Stimulated activated naive B cell treated with anti-CD40 and anti-IgM and Interleukin-4, amounts not matched to agents 10 μg/mL and 1 μg/mL and 100 μg/mL, for 72 hours (primary cell): ENCODE results near the gene NDC1.

Experiments used
- ATAC-seq, 2 donors: fragments of 150-1000 bp; cut with Tn5 transposase; replicated peaks; 2 replicates each; pipeline ENCODE4 v1.10.0; 2021; ENCODE audit warnings: moderate library complexity in 1 of 2
- DNase-seq: peaks from one replicate; pipeline ENCODE4 v3.0.0; 2021
- H3K27ac Mint-ChIP-seq: one replicate; pipeline ENCODE4 v1.8.0; 2022; ENCODE audit warnings: mild to moderate bottlenecking, mixed read lengths
- H3K27me3 Mint-ChIP-seq, 2 donors: one replicate each; pipeline ENCODE4 v1.8.0; 2022; ENCODE audit warnings: mixed read lengths in 2 of 2
- H3K36me3 Mint-ChIP-seq, 2 donors: one replicate each; pipeline ENCODE4 v1.8.0; 2022; ENCODE audit warnings: mixed read lengths in 2 of 2, mild to moderate bottlenecking in 1 of 2
- H3K4me1 Mint-ChIP-seq, 2 donors: one replicate each; pipeline ENCODE4 v1.8.0; 2022; ENCODE audit warnings: mixed read lengths in 2 of 2, mild to moderate bottlenecking in 1 of 2
- H3K4me3 Mint-ChIP-seq, 2 donors: one replicate each; pipeline ENCODE4 v1.8.0; 2022; ENCODE audit warnings: mild to moderate bottlenecking in 2 of 2, mixed read lengths in 2 of 2, moderate library complexity in 1 of 2
- H3K9me3 Mint-ChIP-seq, 2 donors: one replicate each; pipeline ENCODE4 v1.8.0; 2022; ENCODE audit warnings: mixed read lengths in 2 of 2, mild to moderate bottlenecking in 1 of 2

The NDC1 gene

GRCh38 chr1:53738205-53739108 is 99.6 kb downstream of the NDC1 start:
- peaks cover 46 to 73% of the 10 kb centered on the region in 2 donors for H3K27me3 Mint-ChIP-seq
- H3K9me3 Mint-ChIP-seq, result peaks cover 13 to 14% of the 10 kb centered on the region in 2 donors

GRCh38 chr1:53737648-53738204 is 100.4 kb downstream of the NDC1 start:
- Mint-ChIP-seq H3K4me3 (peak overlapping the region; percentile 37 to 76), H3K4me1 (peaks cover 0 to 1% of the 10 kb centered on the region in 2 donors), H3K9me3 (peaks cover 5 to 6% of the 10 kb centered on the region in 2 donors), H3K36me3 (peaks cover 0 to 6% of the 10 kb centered on the region in 2 donors), H3K27me3 (peaks cover 39 to 72% of the 10 kb centered on the region in 2 donors), H3K27ac (no peak overlapping the region)
- no peak for ATAC-seq
- DNase-seq, result no peak

More at GRCh38 chr1:53738205-53739108, 99.6 kb downstream of the NDC1 start:
- ATAC-seq, result peak; percentile 21 to 26
- H3K36me3 Mint-ChIP-seq, result peaks cover 4 to 13% of the 10 kb centered on the region in 2 donors
- H3K4me3 Mint-ChIP-seq, result peak overlapping the region; percentile 67 to 76
- H3K4me1 Mint-ChIP-seq, result peaks cover 0 to 1% of the 10 kb centered on the region in 2 donors
- no peak for DNase-seq
- H3K27ac Mint-ChIP-seq, result no peak overlapping the region

- peaks cover 32 to 70% of the 10 kb centered on the region in 2 donors for H3K27me3 Mint-ChIP-seq
- H3K27ac Mint-ChIP-seq, result no peak overlapping the region
- ATAC-seq, result no peak
- H3K36me3 Mint-ChIP-seq, result no peaks in the 10 kb centered on the region
- H3K4me1 Mint-ChIP-seq, result peaks cover 0 to 1% of the 10 kb centered on the region in 2 donors
- H3K4me3 Mint-ChIP-seq, result no peak overlapping the region
- DNase-seq, result no peak
- no peaks in the 10 kb centered on the region for H3K9me3 Mint-ChIP-seq
Measured at GRCh38 chr1:53736290-53736689, 101.8 kb downstream of the NDC1 start.

- ATAC-seq (no peak), DNase-seq (no peak)
- Mint-ChIP-seq H3K9me3 (no peaks in the 10 kb centered on the region), H3K27ac (no peak overlapping the region), H3K27me3 (peaks cover 33 to 70% of the 10 kb centered on the region in 2 donors), H3K4me3 (no peak overlapping the region), H3K4me1 (peaks cover 0 to 1% of the 10 kb centered on the region in 2 donors), H3K36me3 (no peaks in the 10 kb centered on the region)
Measured at GRCh38 chr1:53735681-53736080, 102.4 kb downstream of the NDC1 start.

GRCh38 chr1:53735261-53735660 is 102.8 kb downstream of the NDC1 start:
- Mint-ChIP-seq H3K4me3 (no peak overlapping the region), H3K36me3 (no peaks in the 10 kb centered on the region), H3K4me1 (peaks cover 0 to 1% of the 10 kb centered on the region in 2 donors), H3K27me3 (peaks cover 34 to 70% of the 10 kb centered on the region in 2 donors), H3K27ac (no peak overlapping the region), H3K9me3 (no peaks in the 10 kb centered on the region)
- no peak for ATAC-seq
- no peak for DNase-seq

- no peak for ATAC-seq
- Mint-ChIP-seq H3K9me3 (no peaks in the 10 kb centered on the region), H3K27ac (no peak overlapping the region), H3K27me3 (peaks cover 34 to 69% of the 10 kb centered on the region in 2 donors), H3K36me3 (no peaks in the 10 kb centered on the region), H3K4me1 (peaks cover 0 to 1% of the 10 kb centered on the region in 2 donors), H3K4me3 (no peak overlapping the region)
- no peak for DNase-seq
Measured at GRCh38 chr1:53734650-53735211, 103.4 kb downstream of the NDC1 start.

GRCh38 chr1:53733975-53734649 is 104.0 kb downstream of the NDC1 start:
- H3K36me3 Mint-ChIP-seq, result no peaks in the 10 kb centered on the region
- no peak overlapping the region for H3K4me3 Mint-ChIP-seq
- H3K9me3 Mint-ChIP-seq, result no peaks in the 10 kb centered on the region
- ATAC-seq (no peak), DNase-seq (no peak)
- H3K4me1 Mint-ChIP-seq, result peaks cover 0 to 1% of the 10 kb centered on the region in 2 donors
- no peak overlapping the region for H3K27ac Mint-ChIP-seq
- H3K27me3 Mint-ChIP-seq, result peaks cover 34 to 66% of the 10 kb centered on the region in 2 donors

- Mint-ChIP-seq H3K9me3 (no peaks in the 10 kb centered on the region), H3K4me3 (no peak overlapping the region), H3K4me1 (peaks cover 0 to 1% of the 10 kb centered on the region in 2 donors), H3K27ac (no peak overlapping the region), H3K36me3 (no peaks in the 10 kb centered on the region), H3K27me3 (peaks cover 34 to 61% of the 10 kb centered on the region in 2 donors)
- no peak for ATAC-seq
- no peak for DNase-seq
Measured at GRCh38 chr1:53733447-53733931, 104.6 kb downstream of the NDC1 start.

- H3K27me3 Mint-ChIP-seq, result peaks cover 34 to 55% of the 10 kb centered on the region in 2 donors
- no peak overlapping the region for H3K27ac Mint-ChIP-seq
- no peaks in the 10 kb centered on the region for H3K36me3 Mint-ChIP-seq
- DNase-seq (no peak), ATAC-seq (no peak)
- no peaks in the 10 kb centered on the region for H3K9me3 Mint-ChIP-seq
- H3K4me1 Mint-ChIP-seq, result no peaks in the 10 kb centered on the region
- H3K4me3 Mint-ChIP-seq, result no peak overlapping the region
Measured at GRCh38 chr1:53732912-53733317, 105.2 kb downstream of the NDC1 start.

GRCh38 chr1:53732409-53732808 is 105.7 kb downstream of the NDC1 start:
- Mint-ChIP-seq H3K4me3 (no peak overlapping the region), H3K4me1 (no peaks in the 10 kb centered on the region), H3K9me3 (no peaks in the 10 kb centered on the region), H3K27ac (no peak overlapping the region), H3K36me3 (no peaks in the 10 kb centered on the region), H3K27me3 (peaks cover 34 to 53% of the 10 kb centered on the region in 2 donors)
- DNase-seq (no peak), ATAC-seq (no peak)

- DNase-seq (no peak), ATAC-seq (no peak)
- no peak overlapping the region for H3K4me3 Mint-ChIP-seq
- H3K36me3 Mint-ChIP-seq, result no peaks in the 10 kb centered on the region
- H3K9me3 Mint-ChIP-seq, result no peaks in the 10 kb centered on the region
- H3K27me3 Mint-ChIP-seq, result peaks cover 34 to 48% of the 10 kb centered on the region in 2 donors
- H3K27ac Mint-ChIP-seq, result no peak overlapping the region
- no peaks in the 10 kb centered on the region for H3K4me1 Mint-ChIP-seq
Measured at GRCh38 chr1:53731779-53732305, 106.3 kb downstream of the NDC1 start.

GRCh38 chr1:53731043-53731600 is 107.0 kb downstream of the NDC1 start:
- peaks cover 31 to 44% of the 10 kb centered on the region in 2 donors for H3K27me3 Mint-ChIP-seq
- ATAC-seq, result no peak
- no peaks in the 10 kb centered on the region for H3K4me1 Mint-ChIP-seq
- DNase-seq, result no peak
- no peaks in the 10 kb centered on the region for H3K9me3 Mint-ChIP-seq
- H3K36me3 Mint-ChIP-seq, result no peaks in the 10 kb centered on the region
- H3K4me3 Mint-ChIP-seq, result no peak overlapping the region
- H3K27ac Mint-ChIP-seq, result no peak overlapping the region

- H3K4me3 Mint-ChIP-seq, result no peak overlapping the region
- H3K27me3 Mint-ChIP-seq, result peaks cover 24 to 39% of the 10 kb centered on the region in 2 donors
- H3K27ac Mint-ChIP-seq, result no peak overlapping the region
- H3K4me1 Mint-ChIP-seq, result no peaks in the 10 kb centered on the region
- no peak for ATAC-seq
- H3K36me3 Mint-ChIP-seq, result no peaks in the 10 kb centered on the region
- H3K9me3 Mint-ChIP-seq, result no peaks in the 10 kb centered on the region
- no peak for DNase-seq
Measured at GRCh38 chr1:53730224-53730865, 107.8 kb downstream of the NDC1 start.
